ENCODE results near the gene TMEM60. TPM values are rescaled to one million over a fixed set of nuclear protein-coding genes. Genes with fewer than 3 reads are reported as not detected.
"Not testable (repeated sequence)": the region's sequence is repeated elsewhere in the genome, so short reads cannot be mapped to it uniquely, and the experiment has no call there.

Gene TMEM60
- total RNA-seq, 6 experiments from 2014 or later, result 20.7 to 25.6 (median 23.7) TPM

DNA sequence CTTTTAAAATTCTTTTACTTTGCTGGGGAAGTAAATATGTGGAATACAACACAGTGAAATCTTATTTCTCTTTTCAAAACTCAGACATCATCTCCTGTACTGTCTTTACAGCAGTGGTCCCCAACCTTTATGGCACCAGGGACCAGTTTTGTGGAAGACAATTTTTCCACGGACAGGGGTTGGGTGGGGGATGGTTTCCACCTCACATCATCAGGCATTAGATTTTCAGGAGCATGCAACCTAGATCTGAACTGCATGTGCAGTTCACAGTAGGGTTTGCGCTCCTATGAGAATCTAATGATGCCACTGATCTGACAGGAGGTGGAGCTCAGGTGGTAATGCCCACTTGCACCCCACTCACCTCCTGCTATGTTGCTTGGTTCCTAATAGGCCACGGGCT is 12.2 kb downstream of the TMEM60 start:
- Mint-ChIP-seq H3K9me3 (peaks cover 10% of the 10 kb centered on the region), H3K4me3 (no peak overlapping the region), H3K27me3 (ENCODE audit: insufficient read depth) (no peaks in the 10 kb centered on the region), H3K36me3 (ENCODE audit: low read depth) (peaks cover 27% of the 10 kb centered on the region), H3K27ac (no peak overlapping the region), H3K4me1 (ENCODE audit: low read depth) (peaks cover 23% of the 10 kb centered on the region)
- TF ChIP-seq, protein P1, sequence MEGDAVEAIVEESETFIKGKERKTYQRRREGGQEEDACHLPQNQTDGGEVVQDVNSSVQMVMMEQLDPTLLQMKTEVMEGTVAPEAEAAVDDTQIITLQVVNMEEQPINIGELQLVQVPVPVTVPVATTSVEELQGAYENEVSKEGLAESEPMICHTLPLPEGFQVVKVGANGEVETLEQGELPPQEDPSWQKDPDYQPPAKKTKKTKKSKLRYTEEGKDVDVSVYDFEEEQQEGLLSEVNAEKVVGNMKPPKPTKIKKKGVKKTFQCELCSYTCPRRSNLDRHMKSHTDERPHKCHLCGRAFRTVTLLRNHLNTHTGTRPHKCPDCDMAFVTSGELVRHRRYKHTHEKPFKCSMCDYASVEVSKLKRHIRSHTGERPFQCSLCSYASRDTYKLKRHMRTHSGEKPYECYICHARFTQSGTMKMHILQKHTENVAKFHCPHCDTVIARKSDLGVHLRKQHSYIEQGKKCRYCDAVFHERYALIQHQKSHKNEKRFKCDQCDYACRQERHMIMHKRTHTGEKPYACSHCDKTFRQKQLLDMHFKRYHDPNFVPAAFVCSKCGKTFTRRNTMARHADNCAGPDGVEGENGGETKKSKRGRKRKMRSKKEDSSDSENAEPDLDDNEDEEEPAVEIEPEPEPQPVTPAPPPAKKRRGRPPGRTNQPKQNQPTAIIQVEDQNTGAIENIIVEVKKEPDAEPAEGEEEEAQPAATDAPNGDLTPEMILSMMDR (IDR thresholded peaks at IDR 0.05), result no peak
- no peak for DNase-seq

DNA sequence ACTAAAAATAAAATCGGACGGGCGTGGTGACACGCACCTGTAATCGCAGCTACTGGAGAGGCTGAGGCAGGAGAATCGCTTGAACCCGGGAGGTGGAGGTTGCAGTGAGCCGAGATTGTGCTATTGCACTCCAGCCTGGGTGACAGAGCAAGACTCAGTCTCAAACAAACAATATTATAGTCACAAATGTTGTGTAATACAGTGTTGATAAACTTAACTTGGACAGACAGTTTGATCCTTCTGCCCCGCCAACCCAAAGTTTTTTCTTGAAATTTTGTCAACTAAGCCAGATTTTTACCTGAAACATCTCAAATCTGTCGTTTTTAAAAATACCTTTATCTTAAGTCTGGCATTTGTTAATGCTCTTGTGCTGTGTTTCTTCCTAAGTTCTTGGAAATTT is 13.8 kb downstream of the TMEM60 start:
- not testable (repeated sequence) for DNase-seq; H3K4me3 Mint-ChIP-seq; H3K27me3 Mint-ChIP-seq (ENCODE audit: insufficient read depth); H3K27ac Mint-ChIP-seq
- H3K4me1 Mint-ChIP-seq (ENCODE audit: low read depth), result peaks cover 29% of the 10 kb centered on the region
- peaks cover 33% of the 10 kb centered on the region for H3K36me3 Mint-ChIP-seq (ENCODE audit: low read depth)
- H3K9me3 Mint-ChIP-seq, result peaks cover 10% of the 10 kb centered on the region

DNA sequence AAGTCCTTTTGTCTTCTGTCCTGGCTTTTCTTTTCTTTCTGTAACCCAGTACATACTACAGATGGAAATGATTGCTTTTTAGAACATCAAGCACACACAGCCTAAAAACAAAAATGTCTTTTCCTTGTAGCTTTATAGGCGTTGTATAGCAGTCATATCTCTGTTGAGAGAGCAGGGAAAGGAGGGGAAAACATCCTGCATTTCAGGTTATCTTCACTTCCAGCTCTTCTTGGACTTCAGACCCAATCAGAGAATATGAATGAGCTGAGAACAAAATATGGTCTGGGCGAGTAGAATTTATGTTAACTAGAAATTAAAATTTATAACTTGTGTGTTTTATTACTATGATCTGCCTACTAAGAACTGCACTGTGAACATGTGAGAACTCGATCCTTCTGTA is 14.7 kb downstream of the TMEM60 start:
- no peak for DNase-seq
- peak overlapping the region; percentile 2; the same call in 1 of the 2 replicates for H3K27ac Mint-ChIP-seq
- peaks cover 29% of the 10 kb centered on the region for H3K4me1 Mint-ChIP-seq (ENCODE audit: low read depth)
- no peak overlapping the region for H3K4me3 Mint-ChIP-seq
- H3K9me3 Mint-ChIP-seq, result peaks cover 10% of the 10 kb centered on the region
- H3K27me3 Mint-ChIP-seq (ENCODE audit: insufficient read depth), result no peaks in the 10 kb centered on the region
- peaks cover 33% of the 10 kb centered on the region for H3K36me3 Mint-ChIP-seq (ENCODE audit: low read depth)
- TF ChIP-seq, protein P1 (IDR thresholded peaks at IDR 0.05), result no peak

DNA sequence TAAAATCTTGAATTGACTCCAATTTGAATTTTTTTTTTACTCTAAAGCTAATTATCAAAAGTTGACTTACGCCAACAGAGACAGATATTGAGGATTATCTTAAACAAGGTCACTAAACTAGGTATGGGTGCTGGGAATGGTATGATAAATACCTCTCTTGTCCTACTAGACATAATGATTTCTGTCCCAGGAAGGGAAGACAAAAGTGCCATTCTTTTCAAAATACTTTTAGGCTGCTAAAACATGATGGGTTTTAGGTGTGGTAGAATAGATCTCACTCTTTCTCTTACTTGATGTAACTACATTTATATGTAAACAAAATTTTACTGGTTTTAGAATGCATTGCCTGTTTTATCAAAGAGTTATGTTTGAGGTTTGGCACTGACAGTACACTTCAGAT is 15.1 kb downstream of the TMEM60 start:
- Mint-ChIP-seq H3K4me1 (ENCODE audit: low read depth) (peaks cover 29% of the 10 kb centered on the region), H3K36me3 (ENCODE audit: low read depth) (peaks cover 33% of the 10 kb centered on the region), H3K9me3 (peaks cover 10% of the 10 kb centered on the region), H3K27ac (peak overlapping the region; percentile 2; the same call in 1 of the 2 replicates), H3K4me3 (no peak overlapping the region), H3K27me3 (ENCODE audit: insufficient read depth) (no peaks in the 10 kb centered on the region)
- DNase-seq, result no peak
- TF ChIP-seq, protein P1 (IDR thresholded peaks at IDR 0.05), result no peak

DNA sequence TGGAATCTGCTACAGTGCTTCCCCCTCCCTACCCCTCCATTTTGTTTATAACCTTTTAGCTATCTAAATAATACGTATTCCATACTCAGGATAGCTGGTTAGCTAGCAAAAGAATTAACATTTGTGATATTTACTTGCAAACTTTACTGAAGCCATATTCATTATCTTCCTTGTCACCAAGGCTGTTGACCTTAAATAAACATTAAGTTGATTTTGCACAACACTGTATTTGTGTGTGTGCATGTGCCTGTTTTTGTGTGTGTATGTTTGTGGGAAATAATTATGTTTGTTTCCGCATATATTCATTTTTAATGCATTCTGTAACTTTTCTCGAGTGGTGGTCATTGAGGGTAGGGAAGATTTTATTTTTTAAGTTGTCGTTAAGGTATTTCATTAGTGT is 15.9 kb downstream of the TMEM60 start:
- Mint-ChIP-seq H3K27ac (no peak overlapping the region), H3K4me1 (ENCODE audit: low read depth) (peaks cover 26% of the 10 kb centered on the region), H3K27me3 (ENCODE audit: insufficient read depth) (no peaks in the 10 kb centered on the region), H3K36me3 (ENCODE audit: low read depth) (peaks cover 33% of the 10 kb centered on the region), H3K9me3 (peaks cover 10% of the 10 kb centered on the region), H3K4me3 (no peak overlapping the region)
- TF ChIP-seq, protein P1 (IDR thresholded peaks at IDR 0.05), result no peak
- no peak for DNase-seq

DNA sequence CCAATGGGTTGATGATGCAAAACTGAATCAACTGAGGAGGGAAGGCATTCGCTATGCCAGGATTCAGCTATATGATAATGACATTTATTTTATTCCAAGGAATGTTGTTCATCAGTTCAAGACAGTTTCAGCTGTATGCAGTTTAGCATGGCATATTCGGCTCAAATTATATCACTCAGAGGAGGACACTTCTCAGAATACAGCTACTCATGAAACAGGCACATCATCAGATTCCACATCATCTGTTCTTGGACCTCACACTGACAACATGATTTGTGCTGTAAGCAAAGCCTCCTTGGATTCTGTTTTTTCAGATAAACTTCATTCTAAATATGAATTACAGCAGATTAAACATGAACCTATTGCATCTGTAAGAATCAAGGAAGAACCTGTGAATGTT is 19.7 kb downstream of the TMEM60 start:
- Mint-ChIP-seq H3K27me3 (ENCODE audit: insufficient read depth) (no peaks in the 10 kb centered on the region), H3K9me3 (no peaks in the 10 kb centered on the region), H3K36me3 (ENCODE audit: low read depth) (peaks cover 29% of the 10 kb centered on the region), H3K27ac (no peak overlapping the region), H3K4me3 (no peak overlapping the region), H3K4me1 (ENCODE audit: low read depth) (peaks cover 20% of the 10 kb centered on the region)
- TF ChIP-seq, protein P1 (IDR thresholded peaks at IDR 0.05), result no peak
- no peak for DNase-seq

Data from HFFc6 (cell line).